ENCODE results near the gene TCAF1. TPM values are rescaled to one million over a fixed set of nuclear protein-coding genes. Genes with fewer than 3 reads are reported as not detected.
A peak's percentile ranks its signal among the peaks of the same experiment; 100 is the strongest.

TCAF1 gene
- total RNA-seq, 2 donors from 2014 or later: 67.7 to 123 TPM

GRCh38 chr7:143902332-143902899 is 440 bp upstream of the TCAF1 start:
- TF ChIP-seq CTCF (conservative IDR thresholded peaks at IDR 0.05): no peak
- no peak overlapping the region for H3K4me3 ChIP-seq (ENCODE audit: low read length)
- WGBS, 2 experiments (ENCODE audit: insufficient coverage in 1 of 2, insufficient read length in 1 of 2): 64 to 97% methylated on average over 5 to 13 of the region's 14 CpGs
- no peaks in the 10 kb centered on the region for H3K27me3 ChIP-seq (ENCODE audit: control insufficient read depth, insufficient read depth, low read length, poor library complexity, severe bottlenecking)
- H3K36me3 ChIP-seq (ENCODE audit: control insufficient read depth, insufficient read depth, low read length): peaks cover 9% of the 10 kb centered on the region
- H3K9me3 Mint-ChIP-seq: no peaks in the 10 kb centered on the region
- H3K4me1 Mint-ChIP-seq: peaks cover 36% of the 10 kb centered on the region
- H3K27ac Mint-ChIP-seq: peak overlapping the region; percentile 98
- peaks cover 9% of the 10 kb centered on the region for H3K9me3 ChIP-seq (ENCODE audit: control insufficient read depth, low read length)
- H3K9ac ChIP-seq (ENCODE audit: extremely low read depth, low read length, poor library complexity, severe bottlenecking): peak overlapping the region; percentile 81
- H3K36me3 Mint-ChIP-seq (ENCODE audit: low read depth): peaks cover 5% of the 10 kb centered on the region
- peaks cover 1% of the 10 kb centered on the region for H3K27me3 Mint-ChIP-seq (ENCODE audit: insufficient read depth)
- peak overlapping the region; percentile 95 for H3K27ac ChIP-seq (ENCODE audit: low read depth, low read length)
- peaks cover 7% of the 10 kb centered on the region for H3K4me1 ChIP-seq (ENCODE audit: control insufficient read depth, insufficient read depth, low read length)
- peak; percentile 75 for DNase-seq
- peak overlapping the region; percentile 95 for H3K4me3 Mint-ChIP-seq

GRCh38 chr7:143901332-143901667 is 676 bp downstream of the TCAF1 start:
- Mint-ChIP-seq H3K9me3 (no peaks in the 10 kb centered on the region), H3K27ac (peak overlapping the region; percentile 98), H3K4me1 (peaks cover 30% of the 10 kb centered on the region), H3K36me3 (ENCODE audit: low read depth) (peaks cover 5% of the 10 kb centered on the region), H3K4me3 (peak overlapping the region; percentile 95), H3K27me3 (ENCODE audit: insufficient read depth) (no peaks in the 10 kb centered on the region)
- peaks cover 5% of the 10 kb centered on the region for H3K4me1 ChIP-seq (ENCODE audit: control insufficient read depth, insufficient read depth, low read length)
- peak; percentile 83 for DNase-seq
- H3K4me3 ChIP-seq (ENCODE audit: low read length): peak overlapping the region; percentile 94
- no peak for TF ChIP-seq CTCF (conservative IDR thresholded peaks at IDR 0.05)
- H3K36me3 ChIP-seq (ENCODE audit: control insufficient read depth, insufficient read depth, low read length): peaks cover 9% of the 10 kb centered on the region
- H3K27ac ChIP-seq (ENCODE audit: low read depth, low read length): peak overlapping the region; percentile 95
- H3K27me3 ChIP-seq (ENCODE audit: control insufficient read depth, insufficient read depth, low read length, poor library complexity, severe bottlenecking): no peaks in the 10 kb centered on the region
- H3K9ac ChIP-seq (ENCODE audit: extremely low read depth, low read length, poor library complexity, severe bottlenecking): peak overlapping the region; percentile 81
- WGBS, 2 experiments (ENCODE audit: insufficient coverage in 1 of 2, insufficient read length in 1 of 2): 0% methylated on average over 6 to 14 of the region's 14 CpGs
- H3K9me3 ChIP-seq (ENCODE audit: control insufficient read depth, low read length): peaks cover 9% of the 10 kb centered on the region

DNA sequence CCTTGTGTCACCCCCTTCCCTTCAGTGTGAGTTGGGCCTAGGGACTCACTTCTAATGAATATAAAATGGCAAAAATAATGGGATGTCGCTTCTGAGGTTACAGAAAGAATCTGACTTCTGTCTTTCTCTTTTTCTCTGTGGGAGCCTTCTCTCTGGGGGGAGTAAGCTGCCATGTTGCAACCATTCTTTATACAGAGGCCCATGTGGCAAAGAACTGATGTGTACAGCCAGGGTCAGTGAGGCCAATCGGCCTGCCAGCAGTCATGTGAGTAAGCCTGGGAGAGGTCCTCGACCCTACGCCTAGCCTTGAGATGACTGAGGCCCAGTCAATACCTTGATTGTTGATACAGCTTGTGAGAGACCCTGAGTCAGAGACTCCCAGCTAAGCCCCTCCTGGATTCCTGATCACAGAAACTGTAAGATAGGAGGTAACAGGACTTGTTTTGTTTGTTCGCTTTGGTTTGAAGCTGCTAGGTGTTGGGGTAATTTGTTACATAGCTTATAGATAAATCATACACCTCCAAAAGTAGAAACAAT is 1.7 kb downstream of the TCAF1 start:
- H3K9me3 ChIP-seq (ENCODE audit: control insufficient read depth, low read length): peaks cover 9% of the 10 kb centered on the region
- H3K27me3 ChIP-seq (ENCODE audit: control insufficient read depth, insufficient read depth, low read length, poor library complexity, severe bottlenecking): no peaks in the 10 kb centered on the region
- DNase-seq: peak; percentile 60
- peaks cover 5% of the 10 kb centered on the region for H3K4me1 ChIP-seq (ENCODE audit: control insufficient read depth, insufficient read depth, low read length)
- H3K27ac ChIP-seq (ENCODE audit: low read depth, low read length): no peak overlapping the region
- Mint-ChIP-seq H3K4me3 (peak overlapping the region; percentile 95), H3K27me3 (ENCODE audit: insufficient read depth) (no peaks in the 10 kb centered on the region), H3K9me3 (no peaks in the 10 kb centered on the region), H3K27ac (peak overlapping the region; percentile 92), H3K36me3 (ENCODE audit: low read depth) (peaks cover 5% of the 10 kb centered on the region), H3K4me1 (peaks cover 26% of the 10 kb centered on the region)
- H3K36me3 ChIP-seq (ENCODE audit: control insufficient read depth, insufficient read depth, low read length): peaks cover 9% of the 10 kb centered on the region
- peak overlapping the region; percentile 81 for H3K9ac ChIP-seq (ENCODE audit: extremely low read depth, low read length, poor library complexity, severe bottlenecking)
- TF ChIP-seq CTCF (conservative IDR thresholded peaks at IDR 0.05): no peak
- WGBS, 2 experiments (ENCODE audit: insufficient coverage in 1 of 2, insufficient read length in 1 of 2): 40 to 55% methylated on average over 3 to 4 of the region's 5 CpGs
- H3K4me3 ChIP-seq (ENCODE audit: low read length): peak overlapping the region; percentile 94

Measured in endodermal cell (in vitro differentiated cells).